KG1 (cell line): ENCODE measurements around the gene CUTC.
A peak's percentile ranks its signal among the peaks of the same experiment; 100 is the strongest.
"Not testable (repeated sequence)": the region's sequence is repeated elsewhere in the genome, so short reads cannot be mapped to it uniquely, and the experiment has no call there.

ENCODE experiments used
- DNase-seq: peaks from one replicate; lab custom pipeline; 2025; lab: John Stamatoyannopoulos, UW

Gene CUTC

GRCh38 chr10:99732033-99732842, at the start of gene CUTC, which contains the start of gene COX15:
CUTC (plus strand) TSS chr10:99732234; CDS start chr10:99732349, 115 bp downstream.
COX15 (minus strand) TSS chr10:99732127; CDS start chr10:99732049, 78 bp downstream.
- peak; percentile 89 for DNase-seq

GRCh38 chr10:99682752-99683151, 49.3 kb upstream of the CUTC start:
- no peak for DNase-seq

DNA sequence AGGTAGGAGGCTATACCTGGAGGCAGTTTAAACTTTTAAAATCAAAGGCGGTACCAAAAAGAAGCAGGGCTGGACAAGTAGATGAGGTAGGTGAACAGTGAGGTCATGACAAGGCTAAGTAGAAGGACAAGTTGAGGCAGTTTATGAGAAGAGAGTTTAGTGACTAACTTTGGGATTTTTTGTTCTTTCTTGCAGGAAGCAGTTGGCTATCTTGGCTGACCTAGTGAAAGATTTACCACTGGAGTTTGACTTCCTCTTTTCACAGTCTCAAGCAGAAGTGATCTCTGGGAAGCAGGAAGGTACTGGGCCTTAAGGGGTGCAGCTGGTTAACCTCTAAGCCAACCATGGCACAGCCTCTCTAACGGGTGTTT, 46.5 kb upstream of the CUTC start:
- peak; percentile 61 for DNase-seq

- no peak for DNase-seq
Observed at GRCh38 chr10:99689461-99689860, 42.6 kb upstream of the CUTC start.

DNA sequence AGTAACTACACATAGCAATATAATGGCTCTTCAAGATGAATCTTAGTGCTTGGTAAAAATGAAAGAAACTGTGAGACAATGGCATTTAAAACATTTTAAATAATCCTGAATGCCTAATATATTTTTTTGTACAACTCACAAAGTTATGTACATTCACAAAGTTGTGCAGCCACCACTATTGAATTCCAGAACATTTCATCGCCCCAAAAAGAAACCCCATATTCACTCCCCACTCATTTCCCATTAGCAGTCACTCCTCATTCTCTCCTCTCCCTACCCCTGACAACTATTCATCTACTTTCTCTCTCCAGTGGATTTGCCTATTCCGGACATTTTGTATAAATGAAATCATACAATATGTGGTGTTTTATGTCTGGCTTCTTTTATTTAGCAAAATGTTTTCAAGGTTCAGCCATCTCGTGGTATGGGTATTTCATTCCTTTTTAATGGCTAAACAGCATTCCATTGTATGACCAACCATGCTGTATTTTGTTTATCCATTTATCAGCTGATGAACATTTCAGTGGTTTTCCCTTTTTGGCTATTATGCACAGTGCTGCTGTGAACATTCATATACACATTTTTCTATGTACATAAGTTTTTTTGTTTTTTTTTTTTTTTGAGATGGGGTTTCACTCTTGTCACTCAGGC, 38.0 kb upstream of the CUTC start:
- no peak for DNase-seq

GRCh38 chr10:99695761-99696160, 36.3 kb upstream of the CUTC start:
- DNase-seq = no peak

DNA sequence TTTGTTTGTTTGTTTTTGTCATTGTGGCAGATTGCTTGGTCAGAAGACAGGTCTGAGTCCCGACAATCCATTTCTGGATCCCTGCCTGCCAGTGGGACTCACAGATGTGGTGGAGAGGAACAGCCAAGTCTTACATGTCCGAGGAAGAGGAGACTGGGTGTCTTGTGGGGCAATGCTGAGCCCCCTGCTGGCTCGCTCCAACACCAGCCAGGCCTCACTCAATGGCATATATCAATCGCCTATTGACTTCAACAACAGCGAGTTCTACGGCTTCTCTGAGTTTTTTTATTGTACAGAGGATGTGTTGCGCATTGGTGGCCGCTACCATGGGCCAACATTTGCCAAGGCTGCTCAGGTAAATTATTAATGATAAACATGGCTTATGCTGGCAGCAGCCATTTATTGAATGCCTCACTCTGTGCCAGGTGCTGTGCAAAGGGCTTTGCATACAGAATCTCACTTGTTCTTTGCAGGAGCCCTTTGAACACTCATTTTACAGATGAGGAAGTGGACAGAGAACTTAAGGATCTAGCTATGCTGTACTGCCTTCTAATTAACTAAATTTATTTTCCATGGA, 33.4 kb upstream of the CUTC start:
- no peak for DNase-seq

- DNase-seq = no peak
Observed at GRCh38 chr10:99700649-99701048, 31.4 kb upstream of the CUTC start.

GRCh38 chr10:99708428-99709012, 23.5 kb upstream of the CUTC start:
- no peak for DNase-seq

DNA sequence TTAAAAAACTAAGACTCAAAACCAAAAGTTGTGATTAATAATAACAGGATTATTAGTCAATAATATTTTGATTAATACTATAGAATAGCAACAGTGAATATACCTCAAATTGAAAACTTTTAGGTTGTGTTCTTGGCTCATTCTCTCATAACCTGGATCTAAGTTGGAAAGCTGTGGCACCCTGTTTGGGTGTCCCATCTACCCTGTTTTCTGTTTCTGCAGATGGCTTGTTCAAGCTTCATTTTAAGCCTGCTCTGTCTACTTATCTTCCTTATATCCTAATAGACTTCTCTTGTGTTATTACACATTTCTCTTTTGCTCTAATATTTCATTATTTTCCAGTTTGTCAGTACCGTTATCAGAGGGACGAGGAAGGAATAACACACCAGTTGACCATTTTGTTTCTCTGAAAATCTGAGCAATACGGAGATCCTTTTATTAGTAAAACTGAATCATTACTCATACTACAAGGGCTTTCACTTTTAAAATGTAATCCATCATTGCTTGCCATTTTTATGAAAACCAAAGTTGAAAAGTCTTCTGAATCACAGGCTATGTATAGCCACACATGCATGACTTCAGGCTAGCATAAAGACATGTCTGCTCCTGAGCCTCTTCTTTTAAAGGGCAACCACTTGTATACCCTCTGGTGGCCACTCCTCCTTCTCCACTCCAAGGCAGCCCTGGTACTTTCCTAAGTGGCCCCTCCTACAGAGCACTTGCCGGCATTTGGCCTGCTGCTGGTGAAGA, 22.4 kb upstream of the CUTC start:
- DNase-seq = no peak

- DNase-seq = peak; percentile 22
Observed at GRCh38 chr10:99711129-99711719, 20.8 kb upstream of the CUTC start.

DNA sequence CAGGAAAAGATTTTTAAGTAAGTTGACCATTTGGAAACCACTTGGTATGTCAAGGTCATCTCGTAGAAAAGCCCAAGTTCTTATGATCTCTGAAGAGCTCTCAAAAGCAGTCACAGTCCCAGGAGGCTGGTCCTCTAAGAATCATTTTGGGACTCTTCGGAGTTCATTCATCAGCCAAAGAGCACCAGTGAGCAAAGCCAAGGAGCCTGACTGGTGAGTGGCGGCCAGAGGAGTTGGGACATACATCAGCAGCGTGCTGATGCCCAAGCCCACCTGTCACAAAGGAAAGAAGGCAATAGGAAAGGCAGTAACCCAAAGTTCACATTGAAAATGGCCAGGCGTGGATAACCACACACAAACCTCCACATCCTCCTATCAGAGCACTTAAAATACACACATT, 17.6 kb upstream of the CUTC start:
- no peak for DNase-seq

DNA sequence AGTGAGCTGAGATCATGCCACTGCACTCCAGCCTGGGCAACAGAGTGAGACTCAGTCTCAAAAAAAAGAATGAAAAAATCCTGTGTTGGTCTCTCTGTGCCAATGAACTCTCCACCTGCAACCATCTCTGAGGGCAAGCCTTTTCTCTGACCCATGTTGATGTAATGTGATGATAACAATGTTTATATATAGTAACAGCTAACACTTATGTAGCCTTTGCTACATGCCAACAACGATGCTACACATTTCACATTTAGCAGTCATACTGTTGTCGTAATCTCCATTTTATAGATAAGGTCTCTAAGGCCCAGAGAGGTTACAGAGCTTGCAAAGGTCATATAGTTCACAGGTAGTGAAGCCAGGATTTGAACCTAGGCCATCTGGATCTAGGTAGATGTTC, 11.6 kb upstream of the CUTC start:
- no peak for DNase-seq

DNA sequence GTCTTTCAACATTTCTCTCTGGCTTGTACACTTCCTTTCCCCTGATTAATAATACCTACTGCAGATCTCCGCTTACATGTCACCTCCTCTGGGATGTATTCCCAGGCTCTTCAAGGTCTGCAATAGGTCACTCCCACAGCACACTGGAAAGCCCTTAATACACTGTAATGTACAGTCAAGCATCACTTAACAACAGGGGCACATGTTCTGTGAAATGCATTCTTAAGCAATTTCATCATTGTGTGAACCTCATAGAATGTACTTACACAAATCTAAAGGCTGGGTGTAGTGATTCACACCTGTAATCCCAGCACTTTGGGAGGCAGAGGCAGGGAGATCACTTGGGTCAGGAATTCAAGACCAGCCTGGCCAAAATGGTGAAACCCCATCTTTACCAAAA, 2.0 kb upstream of the CUTC start:
- DNase-seq = no peak

GRCh38 chr10:99731306-99732032, 565 bp upstream of the CUTC start:
- DNase-seq = peak; percentile 46

GRCh38 chr10:99733366-99733765, 1.3 kb downstream of the CUTC start:
- DNase-seq = no peak

GRCh38 chr10:99734111-99734510, 2.1 kb downstream of the CUTC start:
- DNase-seq = not testable (repeated sequence)

DNA sequence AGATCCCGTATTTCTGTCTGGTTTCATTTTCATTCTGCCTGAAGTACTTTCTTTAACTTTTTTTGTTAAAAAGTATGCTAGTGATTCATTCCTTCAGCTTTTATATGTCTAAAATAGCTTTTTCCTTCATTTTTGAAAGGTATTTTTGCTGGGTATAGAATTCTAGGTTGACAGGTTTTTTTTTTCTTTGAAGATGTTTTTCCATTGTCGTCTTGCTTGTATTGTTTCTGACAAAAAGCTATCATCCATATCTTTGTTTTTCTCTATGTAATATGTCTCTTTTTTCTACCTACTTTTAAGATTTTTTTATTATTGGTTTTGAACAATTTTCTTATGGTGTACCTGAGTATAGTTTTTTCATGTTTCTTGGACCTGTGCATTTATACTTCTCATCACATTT, 8.2 kb downstream of the CUTC start:
- no peak for DNase-seq

DNA sequence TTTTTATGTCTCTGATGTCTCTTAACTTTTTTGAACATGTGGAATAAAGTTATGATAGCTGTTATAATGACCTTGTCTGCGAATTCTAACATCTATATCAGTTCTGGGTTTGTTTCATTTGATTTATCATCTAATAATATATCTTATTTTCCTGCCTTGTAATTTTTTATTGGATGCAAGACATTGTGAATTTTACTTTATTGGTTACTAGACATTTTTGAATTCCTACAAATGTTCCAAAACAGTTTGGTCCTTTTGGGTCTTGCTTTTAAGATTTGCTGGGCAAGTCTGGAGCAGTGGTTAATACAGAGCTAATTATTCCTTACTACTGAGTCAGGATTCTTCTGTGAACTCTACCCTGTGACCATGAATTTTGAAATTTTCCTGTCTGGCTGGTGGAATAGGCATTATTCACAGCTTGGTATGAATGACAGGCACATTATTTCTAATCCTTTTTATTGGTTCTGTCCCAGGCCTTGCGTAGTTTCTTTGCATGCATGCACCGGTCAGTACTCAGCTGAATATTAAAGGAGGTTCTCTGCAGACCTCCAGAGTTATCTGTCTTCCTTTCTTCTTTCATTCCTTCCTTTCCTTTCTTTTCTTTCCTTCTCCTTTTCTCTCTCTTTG, 9.0 kb downstream of the CUTC start:
- no peak for DNase-seq

- DNase-seq = no peak
Observed at GRCh38 chr10:99742254-99742653, 10.2 kb downstream of the CUTC start.

- no peak for DNase-seq
Observed at GRCh38 chr10:99742701-99743100, 10.7 kb downstream of the CUTC start.
